IPS-18a (cell line): ENCODE results near the gene TIGAR.

Experiments
- H3K27ac ChIP-seq: one replicate; pipeline ENCODE4 v1.5.1; 2013; ENCODE audit warnings: low read length
- H3K27me3 ChIP-seq: one replicate; pipeline ENCODE4 v1.6.1; 2013; ENCODE audit warnings: mild to moderate bottlenecking, low read length; ENCODE audit not compliant: control insufficient read depth, insufficient read depth
- H3K36me3 ChIP-seq: one replicate; pipeline ENCODE4 v1.6.1; 2013; ENCODE audit warnings: low read depth, low read length; ENCODE audit not compliant: control insufficient read depth
- H3K4me1 ChIP-seq: one replicate; pipeline ENCODE4 v1.6.1; 2013; ENCODE audit warnings: low read depth, low read length; ENCODE audit not compliant: control insufficient read depth
- H3K4me3 ChIP-seq: one replicate; pipeline ENCODE4 v1.5.1; 2013; ENCODE audit warnings: low read length
- H3K9ac ChIP-seq: one replicate; pipeline ENCODE4 v1.6.1; 2013; ENCODE audit warnings: mild to moderate bottlenecking, low read length, moderate library complexity
- H3K9me3 ChIP-seq: one replicate; pipeline ENCODE4 v1.6.1; 2013; ENCODE audit warnings: low read depth, low read length; ENCODE audit not compliant: control insufficient read depth

The TIGAR gene

GRCh38 chr12:4392223-4392742 is 71.3 kb downstream of the TIGAR start:
- H3K9me3 ChIP-seq = no peaks in the 10 kb centered on the region
- H3K27ac ChIP-seq = no peak overlapping the region
- no peaks in the 10 kb centered on the region for H3K4me1 ChIP-seq
- H3K36me3 ChIP-seq = no peaks in the 10 kb centered on the region
- H3K27me3 ChIP-seq = no peaks in the 10 kb centered on the region
- H3K4me3 ChIP-seq = no peak overlapping the region
- no peak overlapping the region for H3K9ac ChIP-seq

- Histone ChIP-seq H3K4me3 (no peak overlapping the region), H3K4me1 (no peaks in the 10 kb centered on the region), H3K27ac (no peak overlapping the region), H3K36me3 (no peaks in the 10 kb centered on the region), H3K9ac (no peak overlapping the region), H3K27me3 (no peaks in the 10 kb centered on the region), H3K9me3 (no peaks in the 10 kb centered on the region)
These were observed 72.2 kb downstream of the TIGAR start for GRCh38 chr12:4393211-4393610.

DNA sequence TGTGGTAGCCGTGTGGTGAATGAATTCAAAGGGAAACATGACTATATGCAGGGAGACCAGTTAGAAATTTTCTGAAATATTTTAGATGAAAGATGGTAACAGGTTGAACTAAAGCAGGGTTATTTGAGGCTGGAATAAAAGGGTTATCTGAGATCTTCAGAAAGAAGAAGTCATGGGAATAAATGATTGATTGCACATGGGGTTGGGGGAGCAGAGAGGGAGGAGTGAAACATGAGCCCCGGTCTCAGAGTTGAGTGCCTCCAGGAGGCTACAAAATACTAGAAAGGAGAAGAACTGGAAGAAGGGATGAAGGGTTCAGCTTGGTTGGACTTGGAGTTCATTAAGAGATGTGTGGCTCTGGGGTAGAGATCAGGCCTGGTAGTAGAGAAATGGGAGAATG is 74.8 kb downstream of the TIGAR start:
- Histone ChIP-seq H3K27me3 (no peaks in the 10 kb centered on the region), H3K9ac (no peak overlapping the region), H3K4me3 (no peak overlapping the region), H3K27ac (no peak overlapping the region), H3K36me3 (no peaks in the 10 kb centered on the region), H3K9me3 (no peaks in the 10 kb centered on the region), H3K4me1 (no peaks in the 10 kb centered on the region)

GRCh38 chr12:4401117-4401516 is 80.1 kb downstream of the TIGAR start:
- Histone ChIP-seq H3K27me3 (no peaks in the 10 kb centered on the region), H3K9me3 (peaks cover 3% of the 10 kb centered on the region), H3K9ac (no peak overlapping the region), H3K4me1 (no peaks in the 10 kb centered on the region), H3K27ac (no peak overlapping the region), H3K36me3 (no peaks in the 10 kb centered on the region), H3K4me3 (no peak overlapping the region)

DNA sequence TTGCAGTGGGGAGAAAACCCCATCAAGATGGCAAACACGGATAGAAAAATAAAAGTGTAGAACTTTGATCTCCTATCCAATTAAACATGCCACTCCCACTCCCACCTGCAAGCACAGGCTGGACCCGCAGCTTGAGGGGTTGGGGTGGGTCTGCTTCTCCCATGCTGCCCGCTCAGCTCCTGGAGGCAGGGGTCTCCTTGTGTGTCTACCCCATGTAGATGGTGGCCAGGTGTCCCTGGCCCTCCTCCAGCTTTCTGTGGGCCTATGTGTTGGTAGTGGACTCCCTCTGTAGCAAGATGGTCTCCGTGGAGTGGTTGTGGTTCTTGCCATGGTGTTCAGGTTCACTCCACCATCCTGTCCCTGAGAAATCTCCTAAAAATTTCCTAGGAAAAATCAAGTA is 82.0 kb downstream of the TIGAR start:
- Histone ChIP-seq H3K27ac (no peak overlapping the region), H3K36me3 (no peaks in the 10 kb centered on the region), H3K4me3 (no peak overlapping the region), H3K4me1 (no peaks in the 10 kb centered on the region), H3K9me3 (peaks cover 3% of the 10 kb centered on the region), H3K27me3 (no peaks in the 10 kb centered on the region), H3K9ac (no peak overlapping the region)
